ENCODE data around the gene DUSP14. TPM values are rescaled to one million over a fixed set of nuclear protein-coding genes. Genes with fewer than 3 reads are reported as not detected.
A peak's percentile ranks its signal among the peaks of the same experiment; 100 is the strongest.

Gene DUSP14
- total RNA-seq, 1 experiment from 2014 or later = 59.0 TPM

DNA sequence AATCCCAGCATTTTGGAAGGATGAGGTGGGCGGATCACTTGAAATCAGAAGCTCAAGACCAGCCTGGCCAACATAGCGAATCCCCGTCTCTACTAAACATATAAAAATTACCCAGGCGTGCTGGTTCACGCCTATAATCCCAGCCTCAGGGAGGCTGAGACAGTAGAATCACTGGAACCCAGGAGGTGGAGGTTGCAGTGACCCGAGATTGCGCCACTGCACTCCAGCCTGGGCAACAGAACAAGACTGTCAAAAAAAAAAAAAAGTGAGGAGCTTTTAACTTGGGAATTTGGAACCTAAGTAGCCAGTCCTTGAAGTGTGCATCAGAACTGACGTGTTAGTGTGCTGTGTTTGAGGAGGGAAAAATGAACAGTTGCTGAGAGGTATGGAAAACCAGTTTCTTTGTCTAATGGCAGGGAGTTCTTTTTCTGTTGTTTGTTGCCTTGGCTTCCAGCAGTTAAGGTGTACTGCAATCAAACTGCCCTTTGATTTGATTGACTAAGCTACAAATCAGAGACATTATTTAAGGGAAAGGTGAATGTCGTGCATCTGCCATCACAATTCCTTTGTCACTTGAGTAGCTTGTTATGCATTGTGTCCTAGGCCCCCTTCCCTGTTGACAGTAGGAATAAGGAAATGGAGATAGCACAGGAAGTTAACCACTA is 8.6 kb upstream of the DUSP14 start:
- in situ Hi-C loops (cut with HindIII; ENCODE audit: low sequenced_read_pairs) = no loop called here
- DNase-seq (ENCODE audit: low spot score) = no peak

GRCh38 chr17:37483311-37484039 is 6.2 kb upstream of the DUSP14 start:
- in situ Hi-C loops (cut with HindIII; ENCODE audit: low sequenced_read_pairs) = no loop called here
- DNase-seq (ENCODE audit: low spot score) = no peak

DNA sequence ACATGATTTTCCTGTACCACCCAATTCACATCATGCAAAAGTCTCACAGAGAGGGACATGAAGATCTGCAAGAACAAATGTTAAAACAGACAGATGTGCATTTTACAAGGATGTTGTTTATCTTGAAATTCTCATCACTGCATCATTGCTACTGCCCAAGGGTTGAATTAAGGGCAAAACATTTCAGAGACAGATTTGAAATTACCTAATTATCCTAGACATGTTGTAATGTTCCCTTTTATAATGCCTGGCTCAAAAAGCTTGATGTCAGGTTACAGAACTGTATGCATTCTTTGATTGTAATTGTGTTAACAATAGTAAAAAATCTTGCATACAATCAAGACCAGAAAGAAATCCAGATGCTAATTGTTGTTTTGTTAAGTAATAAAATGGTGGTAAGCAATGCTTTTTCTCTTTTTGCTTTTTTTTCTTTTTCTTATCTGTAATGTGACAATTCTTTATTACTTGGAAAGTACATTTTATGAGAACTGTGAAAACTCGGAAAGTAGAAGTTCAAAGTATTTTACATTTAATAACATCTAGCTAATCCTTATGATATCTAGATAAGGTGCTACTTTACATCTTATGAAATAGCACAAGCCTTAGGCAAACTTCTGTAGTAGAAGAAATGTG is 3.6 kb upstream of the DUSP14 start:
- in situ Hi-C loops (cut with HindIII; ENCODE audit: low sequenced_read_pairs) = no loop called here
- DNase-seq (ENCODE audit: low spot score) = no peak

GRCh38 chr17:37488009-37488604 is 1.6 kb upstream of the DUSP14 start:
- DNase-seq (ENCODE audit: low spot score) = peak; percentile 47
- in situ Hi-C loops (cut with HindIII; ENCODE audit: low sequenced_read_pairs) = no loop called here

DNA sequence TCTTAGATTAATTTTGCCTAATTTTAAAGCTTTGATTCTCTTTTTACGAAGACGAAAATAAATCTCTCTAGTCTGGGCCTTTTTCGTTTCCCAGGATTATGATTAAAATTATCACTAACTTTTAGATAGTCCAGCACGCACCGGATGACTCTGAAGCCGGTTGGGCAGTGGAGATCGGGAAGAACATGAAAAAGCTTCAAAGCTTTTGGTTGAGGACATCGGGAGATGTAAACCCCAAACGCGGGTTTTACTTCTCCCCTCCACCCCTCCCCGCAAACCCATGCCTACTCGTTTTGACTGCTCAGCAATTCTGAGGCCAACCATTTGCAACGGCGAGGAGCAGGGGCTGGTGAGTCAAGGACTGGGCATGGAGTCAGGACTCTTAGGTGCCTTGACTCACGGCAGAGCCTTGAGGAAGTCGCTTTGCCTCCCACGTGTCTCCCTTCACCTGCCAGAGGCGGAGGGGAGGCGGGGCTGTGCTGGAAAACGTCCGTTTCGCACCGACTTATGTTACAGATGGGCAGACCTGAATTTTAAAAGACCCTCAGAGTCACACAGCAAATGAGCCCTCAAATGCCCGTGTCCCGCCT is 989 bp upstream of the DUSP14 start:
- in situ Hi-C loops (cut with HindIII; ENCODE audit: low sequenced_read_pairs) = no loop called here
- peak; percentile 73 for DNase-seq (ENCODE audit: low spot score)

DNA sequence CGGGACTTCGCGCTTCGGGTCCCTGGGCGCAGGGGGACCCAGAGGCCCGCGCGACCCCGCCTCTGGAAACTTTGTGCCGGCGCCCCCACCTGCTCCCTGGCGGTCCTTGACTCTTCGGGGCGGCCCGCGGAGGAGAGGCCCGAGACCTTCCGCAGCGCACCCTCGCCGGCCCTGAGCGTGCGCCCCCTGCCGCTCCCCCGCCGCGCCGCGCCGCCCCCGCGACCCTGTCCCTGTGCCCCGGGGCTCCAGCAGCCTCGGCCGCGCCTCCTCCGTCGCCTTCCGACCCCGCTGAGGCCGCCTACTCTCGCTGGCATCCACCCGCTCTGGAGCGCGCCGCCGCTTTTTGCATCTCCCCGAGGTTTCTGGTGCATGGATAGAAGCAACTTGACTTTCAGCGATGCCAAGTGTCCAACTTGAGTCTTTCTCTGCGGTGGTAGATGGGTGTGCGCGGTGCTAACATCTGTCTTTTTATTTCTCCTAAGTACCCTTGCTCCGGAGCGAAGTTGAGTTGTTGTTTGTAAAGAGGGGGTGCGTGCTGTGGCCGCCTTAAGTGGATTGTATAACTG is 414 bp downstream of the DUSP14 start:
- in situ Hi-C loops (cut with HindIII; ENCODE audit: low sequenced_read_pairs) = no loop called here
- peak; percentile 59 for DNase-seq (ENCODE audit: low spot score)

- in situ Hi-C loops (cut with HindIII; ENCODE audit: low sequenced_read_pairs) = no loop called here
- peak; percentile 61 for DNase-seq (ENCODE audit: low spot score)
These were observed 1.2 kb downstream of the DUSP14 start for GRCh38 chr17:37490638-37491614.

DNA sequence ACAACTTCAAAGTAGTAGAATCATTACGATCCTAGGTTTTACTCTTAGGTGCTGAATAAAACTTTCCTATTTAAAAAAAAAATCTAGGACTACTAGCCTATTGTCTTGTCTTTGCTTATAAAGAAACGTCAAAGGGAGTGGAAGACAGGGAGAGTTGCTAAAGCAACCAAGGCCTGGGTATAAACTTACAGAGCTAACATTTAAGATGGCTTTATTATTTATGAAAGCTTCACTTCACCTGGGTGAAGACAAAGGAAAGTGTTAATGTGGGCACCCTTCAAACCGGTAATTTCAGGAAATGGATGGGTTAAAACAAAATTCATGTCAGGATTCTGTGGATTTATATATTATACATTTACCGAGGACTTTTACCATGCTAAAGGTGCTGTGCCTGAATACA is 2.5 kb downstream of the DUSP14 start:
- in situ Hi-C loops (cut with HindIII; ENCODE audit: low sequenced_read_pairs) = no loop called here
- no peak for DNase-seq (ENCODE audit: low spot score)

- DNase-seq (ENCODE audit: low spot score) = no peak
- in situ Hi-C loops (cut with HindIII; ENCODE audit: low sequenced_read_pairs) = no loop called here
These were observed 3.7 kb downstream of the DUSP14 start for GRCh38 chr17:37493249-37494027.

GRCh38 chr17:37494401-37494831 is 4.7 kb downstream of the DUSP14 start:
- in situ Hi-C loops (cut with HindIII; ENCODE audit: low sequenced_read_pairs) = no loop called here
- no peak for DNase-seq (ENCODE audit: low spot score)

DNA sequence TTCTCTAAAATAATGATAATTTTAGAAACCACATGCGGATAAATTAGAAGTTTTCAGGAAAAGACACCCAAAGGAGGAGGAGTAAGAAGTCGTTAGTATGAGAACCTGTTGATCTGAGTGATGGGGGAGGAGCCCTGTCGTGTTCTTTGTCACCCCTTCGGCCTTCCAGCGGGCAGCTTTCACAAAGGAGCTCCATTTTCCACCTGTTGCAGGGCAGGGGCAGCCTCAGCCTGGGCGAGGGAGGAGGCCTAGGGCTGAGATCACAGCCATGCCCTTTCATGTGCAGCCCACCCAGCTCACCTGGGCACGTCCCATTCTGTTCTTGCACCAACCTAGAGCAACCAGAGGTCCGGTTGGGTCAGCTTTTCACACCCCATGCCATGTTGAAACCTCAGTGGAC is 5.3 kb downstream of the DUSP14 start:
- no peak for DNase-seq (ENCODE audit: low spot score)
- in situ Hi-C loops (cut with HindIII; ENCODE audit: low sequenced_read_pairs) = no loop called here

GRCh38 chr17:37500378-37500777 is 10.7 kb downstream of the DUSP14 start:
- DNase-seq (ENCODE audit: low spot score) = no peak
- in situ Hi-C loops (cut with HindIII; ENCODE audit: low sequenced_read_pairs) = no loop called here

DNA sequence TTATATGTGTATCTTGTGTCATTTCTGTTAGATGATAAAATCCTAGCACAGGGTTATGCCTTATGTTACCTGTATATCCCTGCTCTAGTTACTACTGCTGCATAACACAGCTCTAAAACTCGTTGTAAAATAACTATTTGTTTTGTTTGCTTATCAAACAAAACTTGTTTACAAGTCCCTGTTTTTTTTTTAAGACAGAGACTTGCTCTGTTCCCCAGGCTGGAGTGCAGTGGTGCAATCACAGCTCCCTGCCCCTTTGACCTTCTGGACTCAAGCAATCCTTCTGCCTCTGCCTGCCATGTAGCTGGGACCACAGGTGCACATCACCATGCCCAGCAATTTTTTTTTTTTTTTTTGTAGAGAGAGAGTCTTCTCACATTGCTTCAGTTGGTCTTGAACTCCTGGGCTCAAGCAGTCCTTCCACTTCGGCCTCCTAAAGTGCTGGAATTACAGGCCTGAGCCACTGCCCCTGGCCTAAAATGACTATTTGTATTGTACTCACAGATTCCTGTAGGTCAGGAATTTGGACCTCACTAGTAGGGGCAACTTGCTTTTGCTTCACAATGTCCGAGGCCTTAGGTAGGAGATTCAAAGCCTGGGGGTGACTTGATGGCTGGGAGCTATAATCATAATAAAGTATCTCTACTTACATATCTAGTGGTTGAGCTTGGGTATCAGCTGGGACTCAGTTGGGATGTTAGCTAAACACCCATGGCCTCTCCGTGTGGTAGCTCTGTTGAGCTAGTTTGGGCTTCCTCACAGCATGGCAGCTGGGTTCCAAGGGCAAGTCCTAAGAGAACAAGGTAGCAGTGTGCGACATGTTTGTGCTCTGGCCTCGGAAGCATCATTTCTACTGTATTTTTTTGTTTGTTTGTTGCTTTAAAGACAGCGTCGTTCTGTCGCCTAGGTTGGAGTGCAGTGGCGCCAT is 12.6 kb downstream of the DUSP14 start:
- in situ Hi-C loops (cut with HindIII; ENCODE audit: low sequenced_read_pairs) = no loop called here
- no peak for DNase-seq (ENCODE audit: low spot score)

GRCh38 chr17:37503148-37503547 is 13.5 kb downstream of the DUSP14 start:
- DNase-seq (ENCODE audit: low spot score) = no peak
- in situ Hi-C loops (cut with HindIII; ENCODE audit: low sequenced_read_pairs) = no loop called here

DNA sequence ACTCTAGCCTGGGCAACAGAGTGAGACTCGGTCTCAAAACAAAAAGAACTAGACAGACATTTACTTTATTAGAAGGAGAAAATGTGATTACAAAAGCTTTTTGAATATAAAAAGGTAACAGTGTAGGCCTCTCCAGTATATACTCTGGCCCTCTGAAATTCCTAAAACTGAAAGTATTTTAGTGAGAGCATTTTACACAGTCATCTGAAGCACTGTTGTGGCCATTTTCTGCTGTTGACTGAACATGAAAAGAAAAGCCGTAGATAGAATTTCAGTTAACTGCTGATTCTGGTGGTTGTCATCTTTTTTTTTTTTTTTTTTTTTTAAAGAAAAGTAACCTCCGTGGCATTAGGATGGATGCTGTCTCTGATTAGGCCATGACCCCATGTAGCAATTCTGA is 15.6 kb downstream of the DUSP14 start:
- in situ Hi-C loops (cut with HindIII; ENCODE audit: low sequenced_read_pairs) = no loop called here
- no peak for DNase-seq (ENCODE audit: low spot score)

DNA sequence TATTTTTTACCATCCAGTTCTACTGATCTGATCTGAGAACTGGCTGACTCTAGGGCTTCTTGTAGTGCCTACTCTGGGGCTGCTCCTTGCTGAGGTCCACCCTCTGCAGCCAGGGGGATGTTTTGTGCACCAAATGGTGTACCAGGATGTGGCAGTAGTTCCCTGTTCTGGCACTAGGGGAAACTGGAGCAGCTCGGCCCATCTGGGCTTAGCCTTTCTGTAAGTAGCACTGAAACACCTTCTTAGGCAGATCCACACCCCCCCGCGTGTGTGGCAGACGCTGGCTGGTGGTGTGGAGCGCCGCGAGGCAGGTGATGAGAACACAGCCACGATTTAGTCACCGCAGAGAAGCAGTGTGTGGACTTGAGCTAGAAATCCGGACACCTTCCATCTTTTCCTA is 17.0 kb downstream of the DUSP14 start:
- peak; percentile 86 for DNase-seq (ENCODE audit: low spot score)

GRCh38 chr17:37507111-37507510 is 17.4 kb downstream of the DUSP14 start:
- peak; percentile 86 for DNase-seq (ENCODE audit: low spot score)
- in situ Hi-C loops (cut with HindIII; ENCODE audit: low sequenced_read_pairs) = no loop called here

More for the DNA sequence above, 17.0 kb downstream of the DUSP14 start:
- in situ Hi-C loops (cut with HindIII; ENCODE audit: low sequenced_read_pairs) = no loop called here

All from G401 (cell line).